NCI-H446 treated with DMSO at 0.1 percent for 48 hours (cell line): Measurements from ENCODE around the gene FRRS1.

Source experiments
- DNase-seq: peaks from one replicate; lab custom pipeline; 2025; lab: John Stamatoyannopoulos, UW

FRRS1 gene

DNA sequence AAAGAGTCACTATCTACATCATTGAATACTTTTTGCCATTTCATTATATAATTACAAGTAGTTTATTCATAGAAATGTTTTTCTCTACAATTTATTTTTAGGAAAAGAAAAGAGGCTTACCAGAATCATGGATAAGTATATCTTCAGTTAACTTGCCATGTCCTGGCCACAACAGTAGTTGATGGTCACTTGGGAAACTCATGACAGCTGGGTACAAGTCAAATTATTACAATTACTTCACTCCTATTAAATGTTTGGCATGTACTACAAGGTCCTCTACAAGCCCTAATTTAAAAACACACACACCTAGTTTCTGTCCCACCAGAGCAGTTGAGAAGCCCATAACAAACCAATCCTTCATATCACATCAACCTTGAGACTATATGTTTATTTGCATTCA is 91.1 kb downstream of the FRRS1 start:
- no peak for DNase-seq

- DNase-seq, result peak; percentile 26
Observed at GRCh38 chr1:99674115-99675064, 92.0 kb downstream of the FRRS1 start.

- no peak for DNase-seq
Observed at GRCh38 chr1:99673315-99673714, 93.1 kb downstream of the FRRS1 start.

DNA sequence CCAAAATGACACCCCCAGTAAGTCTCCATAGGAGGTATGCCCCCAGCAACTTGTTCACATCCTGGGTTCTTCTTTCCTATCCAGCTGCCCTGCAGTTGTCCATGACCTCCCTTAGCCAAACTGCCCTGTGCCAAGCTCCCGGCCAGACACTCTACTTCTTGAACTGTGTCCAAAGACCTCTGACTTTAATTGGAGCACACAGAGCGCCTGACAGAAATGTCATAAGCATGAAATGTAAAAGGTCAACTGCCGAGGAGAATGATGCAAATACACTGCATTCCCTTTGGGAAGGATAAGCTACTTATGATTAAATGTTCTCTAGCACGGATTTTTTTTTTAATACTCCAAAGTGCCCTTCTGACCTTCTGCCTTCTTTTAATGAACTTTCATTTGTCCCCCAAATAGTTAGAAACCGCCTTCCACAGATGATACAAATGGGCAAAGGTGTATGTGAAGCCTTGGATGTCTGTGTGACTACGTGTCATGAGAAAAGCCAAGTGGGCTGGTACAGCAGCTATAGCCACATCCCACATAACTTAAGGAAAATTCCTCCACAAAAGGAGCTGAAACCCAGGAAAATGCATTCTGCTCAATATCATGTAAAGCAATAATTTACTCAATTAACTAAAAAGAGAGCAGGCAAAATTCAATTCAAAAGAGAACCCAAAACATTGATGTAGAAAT is 93.8 kb downstream of the FRRS1 start:
- DNase-seq, result no peak

DNA sequence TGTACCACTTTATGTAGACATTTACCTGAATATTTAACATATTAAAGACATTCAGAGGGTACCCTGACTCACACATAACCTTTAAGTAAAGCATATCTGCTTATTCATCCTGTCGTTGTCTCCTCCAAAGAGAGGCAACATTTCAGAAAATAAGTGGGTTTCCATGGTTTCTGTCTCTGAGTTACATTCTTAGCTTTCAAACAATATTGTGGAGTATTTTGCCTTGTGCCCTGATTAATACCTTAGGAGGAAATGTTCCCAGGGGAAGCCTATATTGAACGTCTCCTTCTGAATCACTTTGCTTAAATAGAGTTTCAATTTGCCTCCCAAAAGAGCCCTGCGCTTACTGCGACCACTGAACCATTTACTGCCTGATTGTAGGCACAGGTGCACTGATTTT is 94.4 kb downstream of the FRRS1 start:
- DNase-seq, result no peak

GRCh38 chr1:99670583-99670982 is 95.9 kb downstream of the FRRS1 start:
- no peak for DNase-seq

- no peak for DNase-seq
Observed at GRCh38 chr1:99669821-99670220, 96.6 kb downstream of the FRRS1 start.

GRCh38 chr1:99669376-99669775 is 97.1 kb downstream of the FRRS1 start:
- DNase-seq, result no peak

- no peak for DNase-seq
Observed at GRCh38 chr1:99665212-99665611, 101.2 kb downstream of the FRRS1 start.

GRCh38 chr1:99663501-99663900 is 102.9 kb downstream of the FRRS1 start:
- DNase-seq, result no peak

DNA sequence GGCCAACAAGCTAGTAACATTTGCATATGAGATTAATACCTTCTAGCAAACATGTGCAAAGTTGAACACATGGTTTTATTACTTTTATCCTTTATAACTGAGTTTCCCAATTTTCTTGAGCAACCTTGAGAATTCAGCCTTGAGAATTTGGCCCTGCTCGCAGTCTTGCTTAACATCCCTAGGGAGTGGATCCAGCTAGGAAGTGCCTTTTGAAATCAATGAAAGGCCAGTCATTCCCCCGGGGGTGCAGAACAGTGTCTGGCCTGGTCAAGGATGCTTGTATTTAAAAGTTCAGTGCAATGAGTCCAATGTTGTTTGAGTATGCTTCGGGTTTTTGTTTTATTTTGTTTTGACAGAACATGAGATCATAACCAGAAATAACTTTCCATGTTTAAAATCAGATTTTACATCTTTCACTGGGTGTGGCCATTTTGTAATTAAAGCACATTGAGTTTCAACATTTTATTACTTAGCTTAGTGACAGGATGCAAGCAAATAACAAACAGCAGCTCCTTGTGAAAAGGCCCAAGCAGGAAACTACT is 103.8 kb downstream of the FRRS1 start:
- no peak for DNase-seq

DNA sequence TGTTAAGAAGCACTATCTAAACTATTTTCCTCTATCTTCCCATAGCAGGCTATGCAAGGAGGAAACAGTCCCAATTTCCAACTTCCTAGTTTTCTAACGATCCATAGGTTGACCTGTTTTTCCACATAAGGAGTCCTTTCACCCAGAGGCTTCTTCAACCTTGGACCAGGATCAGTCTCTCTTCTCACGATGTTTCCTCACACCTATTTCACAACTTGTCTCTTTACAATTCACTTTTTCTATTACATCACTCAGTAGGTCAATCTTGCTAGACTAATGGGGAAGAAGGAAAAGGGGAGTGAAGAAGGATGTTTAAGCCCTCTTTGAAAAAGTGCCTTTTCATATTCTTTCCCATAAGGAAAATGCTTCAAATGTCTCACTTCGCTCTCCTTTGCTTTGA is 104.7 kb downstream of the FRRS1 start:
- DNase-seq, result no peak

DNA sequence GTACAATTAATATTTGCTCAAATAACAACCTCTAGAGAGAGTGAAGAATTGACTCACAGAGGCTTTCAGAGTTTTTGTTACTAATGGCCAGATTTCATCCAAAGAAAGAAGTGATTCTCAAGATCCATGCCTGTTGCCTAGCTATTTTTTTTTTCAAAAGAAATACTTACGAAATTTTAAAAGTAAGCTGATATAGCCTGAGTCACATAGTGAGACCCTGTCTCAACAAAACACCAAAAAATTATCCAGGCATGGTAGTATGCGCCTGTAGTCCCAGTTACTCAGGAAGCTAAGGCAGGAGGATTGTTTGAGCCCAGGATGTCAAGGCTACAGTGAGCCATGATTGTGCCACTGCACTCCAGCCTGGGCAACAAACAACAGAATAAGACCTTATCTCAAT is 105.9 kb downstream of the FRRS1 start:
- DNase-seq, result no peak

GRCh38 chr1:99659755-99660210 is 106.7 kb downstream of the FRRS1 start:
- no peak for DNase-seq
